ENCODE data around the gene CALCOCO2. TPM values are rescaled to one million over a fixed set of nuclear protein-coding genes. Genes with fewer than 3 reads are reported as not detected.
"Not testable (repeated sequence)": the region's sequence is repeated elsewhere in the genome, so short reads cannot be mapped to it uniquely, and the experiment has no call there.

CALCOCO2 gene
- total RNA-seq, 1 donor from 2014 or later, result 34.9 TPM

DNA sequence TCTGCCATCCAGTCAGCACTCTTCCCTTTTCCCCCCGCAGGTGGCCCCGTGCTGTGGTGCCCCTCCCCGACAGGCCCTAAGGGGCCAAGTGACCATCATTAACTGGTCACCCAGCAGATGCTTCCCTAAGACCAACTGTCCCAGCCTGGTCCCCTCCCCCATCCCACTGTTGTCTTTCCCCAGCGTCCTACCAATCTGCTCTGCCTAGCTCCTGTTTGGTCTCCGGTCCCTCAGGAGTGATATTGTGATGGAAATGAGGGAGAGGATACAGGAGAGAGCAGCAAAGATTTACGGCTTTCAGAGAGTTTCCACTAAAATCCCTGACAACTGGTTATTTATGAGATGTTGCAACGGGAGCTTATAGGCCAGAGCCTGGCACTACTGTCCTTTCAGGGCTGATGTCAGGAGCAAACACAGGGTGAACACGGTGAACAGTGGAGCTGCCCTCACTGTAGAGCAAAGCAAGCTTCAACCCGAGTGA lies 12.4 kb upstream of the CALCOCO2 start:
- H3K36me3 ChIP-seq, result no peaks in the 10 kb centered on the region

DNA sequence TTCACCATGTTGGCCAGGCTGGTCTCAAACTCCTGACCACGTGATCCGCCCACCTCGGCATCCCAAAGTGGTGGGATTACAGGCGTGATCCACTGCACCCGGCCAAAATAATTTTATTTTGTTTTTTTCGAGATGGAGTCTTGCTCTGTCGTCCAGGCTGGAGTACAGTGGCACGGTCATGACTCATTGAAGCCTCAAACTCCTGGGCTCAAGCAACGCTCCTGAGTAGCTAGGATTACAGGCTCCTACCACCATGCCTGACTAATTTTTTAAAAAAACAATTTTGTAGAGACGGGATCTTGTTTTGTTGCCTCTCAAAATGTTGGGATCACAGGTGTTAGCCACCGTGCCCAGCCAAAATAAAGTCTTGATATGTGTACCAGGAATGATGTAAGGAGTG lies 11.4 kb upstream of the CALCOCO2 start:
- no peak for DNase-seq (ENCODE audit: low spot score in 2 of 2)
- Histone ChIP-seq H3K4me3 (no peak overlapping the region), H3K9me3 (no peaks in the 10 kb centered on the region), H3K4me1 (peaks cover 6 to 15% of the 10 kb centered on the region in 2 donors), H3K27me3 (no peaks in the 10 kb centered on the region), H3K27ac (no peak overlapping the region), H3K36me3 (no peaks in the 10 kb centered on the region)
- TF ChIP-seq, protein P1, sequence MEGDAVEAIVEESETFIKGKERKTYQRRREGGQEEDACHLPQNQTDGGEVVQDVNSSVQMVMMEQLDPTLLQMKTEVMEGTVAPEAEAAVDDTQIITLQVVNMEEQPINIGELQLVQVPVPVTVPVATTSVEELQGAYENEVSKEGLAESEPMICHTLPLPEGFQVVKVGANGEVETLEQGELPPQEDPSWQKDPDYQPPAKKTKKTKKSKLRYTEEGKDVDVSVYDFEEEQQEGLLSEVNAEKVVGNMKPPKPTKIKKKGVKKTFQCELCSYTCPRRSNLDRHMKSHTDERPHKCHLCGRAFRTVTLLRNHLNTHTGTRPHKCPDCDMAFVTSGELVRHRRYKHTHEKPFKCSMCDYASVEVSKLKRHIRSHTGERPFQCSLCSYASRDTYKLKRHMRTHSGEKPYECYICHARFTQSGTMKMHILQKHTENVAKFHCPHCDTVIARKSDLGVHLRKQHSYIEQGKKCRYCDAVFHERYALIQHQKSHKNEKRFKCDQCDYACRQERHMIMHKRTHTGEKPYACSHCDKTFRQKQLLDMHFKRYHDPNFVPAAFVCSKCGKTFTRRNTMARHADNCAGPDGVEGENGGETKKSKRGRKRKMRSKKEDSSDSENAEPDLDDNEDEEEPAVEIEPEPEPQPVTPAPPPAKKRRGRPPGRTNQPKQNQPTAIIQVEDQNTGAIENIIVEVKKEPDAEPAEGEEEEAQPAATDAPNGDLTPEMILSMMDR (IDR thresholded peaks at IDR 0.05), result no peak
- intact Hi-C loops (cut with DNase I), result no loop called here

More for the DNA sequence above, 12.4 kb upstream of the CALCOCO2 start:
- no peaks in the 10 kb centered on the region for H3K9me3 ChIP-seq
- H3K27me3 ChIP-seq, result no peaks in the 10 kb centered on the region
- TF ChIP-seq, protein P1 (IDR thresholded peaks at IDR 0.05), result no peak
- intact Hi-C loops (cut with DNase I), result no loop called here
- no peak overlapping the region for H3K4me3 ChIP-seq
- peaks cover 6 to 15% of the 10 kb centered on the region in 2 donors for H3K4me1 ChIP-seq
- DNase-seq (ENCODE audit: low spot score in 2 of 2), result no peak
- no peak overlapping the region for H3K27ac ChIP-seq

DNA sequence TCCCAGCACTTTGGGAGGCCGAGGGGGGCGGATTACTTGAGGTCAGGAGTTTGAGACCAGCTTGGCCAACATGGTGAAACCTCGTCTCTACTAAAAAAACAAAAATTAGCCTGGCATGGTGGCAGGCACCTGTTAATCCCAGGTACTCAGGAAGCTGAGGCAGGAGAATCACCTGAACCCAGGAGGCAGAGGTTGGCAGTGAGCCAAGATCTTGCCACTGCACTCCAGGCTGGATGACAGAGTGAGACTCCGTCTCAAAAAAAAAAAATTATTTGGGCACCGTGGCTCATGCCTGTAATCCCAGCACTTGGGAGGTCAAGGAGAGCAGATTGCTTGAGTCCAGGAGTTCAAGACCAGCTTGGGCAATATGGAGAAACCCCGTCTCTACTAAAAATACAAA lies 9.9 kb upstream of the CALCOCO2 start:
- DNase-seq (ENCODE audit: low spot score in 2 of 2); H3K9me3 ChIP-seq; H3K4me3 ChIP-seq; H3K27me3 ChIP-seq; H3K27ac ChIP-seq; intact Hi-C loops (cut with DNase I); H3K36me3 ChIP-seq: not testable (repeated sequence)
- H3K4me1 ChIP-seq, result peaks cover 6 to 15% of the 10 kb centered on the region in 2 donors

DNA sequence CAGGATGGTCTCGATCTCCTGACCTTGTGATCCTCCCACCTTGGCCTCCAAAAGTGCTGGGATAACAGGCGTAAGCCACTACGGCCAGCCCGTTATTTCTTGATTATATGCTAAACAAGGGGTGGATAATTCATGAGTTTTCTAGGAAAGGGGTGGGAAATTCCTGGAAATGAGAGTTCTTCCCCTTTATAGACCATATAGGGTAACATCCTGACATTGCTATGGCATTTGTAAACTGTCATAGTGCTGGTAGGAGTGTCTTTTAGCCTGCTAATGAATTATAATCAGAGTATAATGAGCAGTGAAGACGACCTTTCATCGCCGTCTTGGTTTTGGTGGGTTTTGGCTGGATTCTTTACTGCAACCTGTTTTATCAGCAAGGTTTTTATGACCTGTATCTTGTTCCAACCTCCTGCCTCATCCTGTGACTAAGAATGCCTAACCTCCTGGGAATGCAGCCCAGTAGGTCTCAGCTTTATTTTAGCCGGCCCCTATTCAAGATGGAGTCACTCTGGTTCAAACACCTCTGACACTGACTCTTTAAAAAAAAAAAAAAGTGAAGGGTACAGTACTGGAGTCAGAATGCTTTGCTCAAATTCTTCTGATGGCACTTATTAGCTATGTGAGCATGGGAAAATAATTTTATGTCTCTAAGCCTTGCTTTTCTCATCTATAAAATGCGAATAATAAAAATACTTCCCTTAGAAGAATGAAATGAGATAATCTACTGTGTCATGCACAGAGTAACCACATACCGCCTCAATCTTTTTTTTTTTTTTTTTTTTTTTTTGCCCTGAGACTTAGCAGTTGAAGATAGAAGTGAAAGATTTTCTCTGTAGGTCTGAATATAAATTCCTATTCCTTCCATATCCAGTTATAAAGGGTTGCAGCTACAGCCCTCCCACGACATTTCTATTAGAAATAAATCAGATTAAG lies 5.1 kb upstream of the CALCOCO2 start:
- no peaks in the 10 kb centered on the region for H3K9me3 ChIP-seq
- no peaks in the 10 kb centered on the region for H3K27me3 ChIP-seq
- no peaks in the 10 kb centered on the region for H3K36me3 ChIP-seq
- peaks cover 0 to 3% of the 10 kb centered on the region in 2 donors for H3K4me1 ChIP-seq
- TF ChIP-seq, protein P1 (IDR thresholded peaks at IDR 0.05), result no peak
- no peak for DNase-seq (ENCODE audit: low spot score in 2 of 2)
- intact Hi-C loops (cut with DNase I), result no loop called here
- H3K27ac ChIP-seq, result no peak overlapping the region
- H3K4me3 ChIP-seq, result no peak overlapping the region

DNA sequence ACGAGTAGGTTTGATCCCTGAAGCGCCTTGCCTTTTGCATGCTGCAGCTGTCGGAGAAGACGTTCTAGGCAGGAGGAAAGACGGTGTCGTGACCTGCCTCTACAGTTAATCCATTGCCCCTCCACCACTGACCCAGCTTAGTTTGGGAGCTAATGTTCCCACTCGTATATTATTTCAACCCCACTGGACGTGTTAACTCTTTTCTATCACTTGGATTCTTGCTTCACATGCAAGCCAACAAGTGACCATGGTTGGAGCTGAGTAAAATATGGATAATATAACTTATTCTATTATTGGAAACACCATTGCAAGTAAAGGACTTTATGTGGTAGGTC lies 681 bp downstream of the CALCOCO2 start:
- Histone ChIP-seq H3K27me3 (no peaks in the 10 kb centered on the region), H3K27ac (peak overlapping the region; percentile 88 to 94)
- intact Hi-C loops (cut with DNase I), result loop anchor here (2.0 kb wide), 1 partner anchor 61 kb away; the partner anchor contains the start of gene ATP5MC1

DNA sequence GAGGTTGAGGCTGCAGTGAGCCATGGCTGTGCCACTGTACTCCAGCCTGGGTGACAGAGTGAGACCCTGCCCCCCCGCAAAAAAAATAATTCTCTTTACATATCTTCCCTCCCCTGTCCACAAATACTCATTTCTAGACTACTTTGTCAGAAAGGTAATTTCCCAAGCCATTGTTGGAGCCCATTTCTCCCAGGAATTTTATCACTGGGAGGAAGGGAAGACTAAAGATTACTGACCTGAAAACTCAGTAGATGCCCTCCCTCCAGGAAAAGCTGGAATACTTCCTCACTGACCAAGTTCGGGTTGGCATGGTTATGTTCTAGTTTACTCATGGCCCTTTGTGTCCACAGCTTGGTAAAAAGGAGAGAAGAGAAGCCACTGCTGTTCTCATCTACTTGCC lies 4.1 kb downstream of the CALCOCO2 start:
- TF ChIP-seq, protein P1 (IDR thresholded peaks at IDR 0.05), result no peak
- DNase-seq (ENCODE audit: low spot score in 2 of 2), result no peak
- no peaks in the 10 kb centered on the region for H3K9me3 ChIP-seq
- H3K4me1 ChIP-seq, result peaks cover 11 to 49% of the 10 kb centered on the region in 2 donors
- H3K4me3 ChIP-seq, result no peak overlapping the region
- intact Hi-C loops (cut with DNase I), result no loop called here
- no peaks in the 10 kb centered on the region for H3K27me3 ChIP-seq
- H3K36me3 ChIP-seq, result no peaks in the 10 kb centered on the region
- no peak overlapping the region for H3K27ac ChIP-seq

More for the DNA sequence above, 681 bp downstream of the CALCOCO2 start:
- TF ChIP-seq, protein P1 (IDR thresholded peaks at IDR 0.05), result no peak
- Histone ChIP-seq H3K36me3 (no peaks in the 10 kb centered on the region), H3K9me3 (no peaks in the 10 kb centered on the region), H3K4me1 (peaks cover 9 to 27% of the 10 kb centered on the region in 2 donors), H3K4me3 (peak overlapping the region; percentile 70 to 86)
- no peak for DNase-seq (ENCODE audit: low spot score in 2 of 2)

Measured in ascending aorta (tissue), 2 donors.